GM12891 (cell line): ENCODE measurements around the gene PSMG3.

Experiments used
- DNase-seq: peaks from one replicate; pipeline ENCODE4 v3.0.0; 2011; ENCODE audit warnings: low spot score; ENCODE audit not compliant: insufficient read length
- FAIRE-seq: peaks from 2 replicates; lab custom pipeline; 2011; peaks lifted over from hg19 to GRCh38; lab: Jason Lieb, UNC
- PAX5 ChIP-seq: IDR thresholded peaks from 2 replicates; pipeline ENCODE4 v1.6.1; 2011; ENCODE audit warnings: low read length, moderate library complexity, mild to moderate bottlenecking; ENCODE audit not compliant: insufficient read depth, severe bottlenecking
- POLR2A ChIP-seq: IDR thresholded peaks from 2 replicates; pipeline ENCODE4 v1.6.1; 2011; ENCODE audit warnings: low read depth, low read length, control low read depth
- POLR2AphosphoS5 ChIP-seq: IDR thresholded peaks from 2 replicates; pipeline ENCODE4 v1.6.1; 2011; ENCODE audit warnings: low read depth, low read length, control low read depth
- POU2F2 ChIP-seq: IDR thresholded peaks from 2 replicates; pipeline ENCODE4 v1.6.1; 2011; ENCODE audit warnings: low read depth, mild to moderate bottlenecking, control low read depth, low read length, moderate library complexity
- SPI1 ChIP-seq: IDR thresholded peaks from 2 replicates; pipeline ENCODE4 v1.6.1; 2011; ENCODE audit warnings: low read depth, low read length, control low read depth
- TAF1 ChIP-seq: IDR thresholded peaks from 2 replicates; pipeline ENCODE4 v1.6.1; 2011; ENCODE audit warnings: low read depth, low read length, control low read depth

The PSMG3 gene

DNA sequence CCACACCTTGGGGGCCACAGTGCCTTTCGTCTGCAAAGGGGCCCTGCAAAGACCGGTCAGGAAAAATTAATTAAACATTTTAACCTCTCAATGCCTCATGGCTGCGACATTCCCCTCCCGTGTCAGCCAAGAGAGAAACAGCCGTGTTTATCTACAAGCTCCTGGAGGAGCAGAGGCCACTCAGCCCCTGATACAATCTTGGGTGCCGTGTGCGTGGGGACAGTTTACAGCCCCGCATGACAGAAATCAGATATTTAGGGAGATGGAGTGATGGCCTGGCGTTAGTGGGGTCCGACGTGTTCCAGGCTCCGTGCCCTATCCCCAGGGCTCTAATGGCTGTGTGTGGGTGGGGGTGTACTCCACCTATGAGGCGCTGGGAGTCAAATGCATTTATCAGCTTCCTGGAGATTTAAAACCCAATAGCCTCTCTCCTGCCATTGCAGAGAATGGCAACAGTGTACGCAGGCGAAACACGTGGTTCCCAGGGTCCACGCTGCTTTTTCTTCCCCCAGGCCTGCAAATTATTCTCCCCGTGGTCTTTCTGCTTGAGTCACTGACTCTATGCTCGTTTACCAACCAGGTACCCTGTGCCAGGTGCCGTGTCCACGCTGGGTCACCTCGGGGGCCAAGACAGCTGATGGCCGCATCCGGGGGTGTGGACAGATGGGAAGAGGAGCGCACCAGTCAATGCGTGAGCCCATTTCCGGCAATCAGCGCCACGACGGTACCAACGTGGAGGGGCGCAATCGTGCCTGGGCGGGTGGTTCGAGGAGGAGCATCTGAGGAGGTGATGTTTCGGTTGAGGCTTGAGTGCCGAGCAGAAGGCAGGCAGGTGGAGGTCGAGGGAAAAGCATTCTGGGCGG, 26.6 kb upstream of the PSMG3 start:
- FAIRE-seq = no peak
- DNase-seq = no peak
- TF ChIP-seq POLR2A = no peak
- no peak for TF ChIP-seq SPI1
- no peak for TF ChIP-seq POU2F2
- TF ChIP-seq TAF1 = no peak
- TF ChIP-seq POLR2AphosphoS5 = no peak
- TF ChIP-seq PAX5 = no peak

DNA sequence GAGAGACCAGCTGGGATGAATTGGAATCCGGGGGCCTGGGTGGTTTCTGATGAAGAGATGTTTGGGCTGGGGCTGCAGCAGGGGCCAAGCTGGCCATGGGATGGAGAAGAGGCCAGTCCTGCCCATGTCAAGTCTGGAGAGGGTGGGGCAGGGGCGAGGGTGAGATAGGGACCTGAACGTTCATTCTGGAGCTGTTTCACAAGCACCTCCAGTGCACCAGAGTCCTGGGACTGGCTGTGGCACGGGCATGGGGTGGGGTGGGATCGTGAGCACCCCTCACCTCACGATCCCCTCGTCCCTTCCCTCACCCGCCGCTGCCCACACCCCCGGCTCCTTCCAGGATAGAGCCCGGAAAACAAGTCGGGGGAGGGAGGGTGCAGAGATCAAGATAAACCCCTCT, 25.8 kb upstream of the PSMG3 start:
- DNase-seq (no peak), FAIRE-seq (no peak)
- TF ChIP-seq TAF1 (no peak), SPI1 (no peak), POLR2A (no peak), POU2F2 (no peak), POLR2AphosphoS5 (no peak), PAX5 (no peak)

DNA sequence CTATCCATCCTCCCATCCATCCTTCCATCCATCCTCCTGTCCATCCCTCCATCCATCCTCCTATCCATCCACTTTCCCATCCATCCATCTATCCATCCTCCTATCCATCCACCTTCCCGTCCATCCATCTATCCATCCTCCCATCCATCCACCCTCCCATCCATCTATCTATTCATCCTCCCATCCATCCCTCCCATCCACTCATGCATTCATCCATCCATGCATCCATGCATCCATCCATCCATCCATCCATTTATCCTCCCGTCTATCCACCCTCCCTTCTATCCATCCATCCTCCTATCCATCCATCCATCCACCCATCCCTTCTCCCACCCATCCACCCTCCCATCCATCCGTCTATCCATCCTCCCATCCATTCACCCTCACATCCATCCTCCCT, 25.2 kb upstream of the PSMG3 start:
- no peak for TF ChIP-seq TAF1
- TF ChIP-seq SPI1 = no peak
- TF ChIP-seq POU2F2 = no peak
- TF ChIP-seq PAX5 = no peak
- no peak for TF ChIP-seq POLR2AphosphoS5
- no peak for TF ChIP-seq POLR2A
- FAIRE-seq (no peak), DNase-seq (no peak)

DNA sequence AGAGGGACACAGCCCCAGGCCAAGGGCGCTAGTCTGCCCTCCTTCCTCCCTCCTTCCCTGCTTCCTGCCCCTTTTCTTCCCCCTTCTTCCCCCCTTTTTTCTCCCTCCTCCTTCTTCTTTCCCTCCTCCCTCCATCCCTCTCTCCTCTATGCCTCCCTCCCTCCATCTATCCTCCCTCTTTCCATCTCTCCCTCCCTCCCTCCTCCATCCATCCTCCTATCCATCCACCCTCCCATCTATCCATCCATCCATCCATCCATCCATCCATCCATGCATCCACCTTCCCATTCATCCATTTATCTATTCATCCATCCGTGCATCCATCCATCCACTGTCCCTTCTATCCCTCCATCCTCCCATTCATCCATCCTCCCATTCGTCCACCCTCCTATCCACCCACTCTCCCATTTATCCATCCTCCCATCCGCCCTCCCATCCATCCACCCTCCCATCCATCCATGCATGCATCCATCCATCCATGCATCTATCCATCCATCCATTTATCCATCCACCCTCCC, 24.1 kb upstream of the PSMG3 start:
- FAIRE-seq (no peak), DNase-seq (no peak)
- TF ChIP-seq POLR2AphosphoS5 = no peak
- no peak for TF ChIP-seq POLR2A
- TF ChIP-seq POU2F2 = no peak
- TF ChIP-seq SPI1 = no peak
- no peak for TF ChIP-seq PAX5
- TF ChIP-seq TAF1 = no peak

DNA sequence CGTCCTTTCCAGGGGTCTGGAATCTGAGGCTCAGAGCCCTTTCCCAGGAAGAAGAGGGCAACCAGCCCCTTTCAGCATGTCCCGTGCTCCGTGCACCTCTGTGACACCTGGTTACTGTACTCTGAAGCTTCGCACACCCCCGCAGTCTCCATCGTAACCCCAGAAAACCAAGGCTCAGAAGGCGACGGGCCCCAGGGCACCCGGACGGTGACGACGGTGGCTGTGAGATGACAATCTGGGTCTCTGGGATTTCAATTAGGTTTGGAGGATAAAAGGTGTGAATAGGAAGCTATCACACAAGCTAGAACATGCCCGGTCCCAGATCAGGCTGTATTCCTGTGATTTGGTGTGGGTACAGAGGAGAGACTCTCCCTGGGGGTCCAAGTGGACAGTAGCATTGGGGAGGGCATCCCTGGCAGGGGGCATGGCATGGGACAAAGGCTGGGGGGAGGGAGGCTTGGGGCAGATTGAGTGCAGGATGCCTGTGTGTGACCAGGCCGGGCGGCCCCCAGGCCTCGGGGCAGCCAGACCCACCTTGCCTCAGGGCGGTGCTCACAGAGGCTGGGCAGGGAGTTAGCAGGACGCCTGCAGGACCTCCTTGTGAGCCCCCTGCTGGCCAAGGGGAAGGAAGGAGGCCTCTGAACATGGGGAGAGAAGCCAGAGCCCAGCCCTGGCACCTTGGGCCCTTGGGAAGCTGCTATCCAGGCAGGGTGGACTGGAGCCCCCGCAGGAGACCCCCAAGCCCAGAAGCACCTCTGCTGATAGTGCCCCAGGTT, 23.4 kb upstream of the PSMG3 start:
- FAIRE-seq (no peak), DNase-seq (no peak)
- TF ChIP-seq POLR2A (no peak), POLR2AphosphoS5 (no peak), TAF1 (no peak)

DNA sequence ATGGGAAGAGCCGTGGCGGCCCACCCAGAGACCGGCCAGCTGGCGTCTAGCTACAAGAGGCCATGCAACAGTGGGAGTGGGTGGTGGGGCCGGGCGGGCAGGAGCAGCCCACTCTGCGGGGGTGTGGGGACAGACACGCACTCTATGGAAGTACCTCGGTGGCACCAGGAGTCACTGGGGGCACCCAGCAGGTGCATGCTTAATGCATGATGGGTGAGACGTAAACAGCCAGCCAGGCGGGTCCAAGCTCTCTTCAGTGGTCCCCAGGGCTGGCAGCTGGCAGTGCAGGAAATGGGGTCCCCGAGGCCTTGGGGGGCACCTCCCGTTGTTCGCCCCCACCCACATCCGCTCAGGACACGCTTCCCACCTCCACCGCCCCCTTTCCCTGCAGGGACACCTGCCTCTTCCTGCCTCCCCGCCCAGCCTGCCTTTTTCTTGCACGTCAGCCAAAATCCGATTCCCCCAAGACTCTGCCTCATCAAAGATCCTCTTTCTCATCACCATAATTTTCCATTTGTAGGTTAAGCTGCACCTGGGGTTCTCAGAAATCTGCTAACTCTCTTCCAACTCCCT, 22.6 kb upstream of the PSMG3 start:
- DNase-seq (no peak), FAIRE-seq (no peak)

DNA sequence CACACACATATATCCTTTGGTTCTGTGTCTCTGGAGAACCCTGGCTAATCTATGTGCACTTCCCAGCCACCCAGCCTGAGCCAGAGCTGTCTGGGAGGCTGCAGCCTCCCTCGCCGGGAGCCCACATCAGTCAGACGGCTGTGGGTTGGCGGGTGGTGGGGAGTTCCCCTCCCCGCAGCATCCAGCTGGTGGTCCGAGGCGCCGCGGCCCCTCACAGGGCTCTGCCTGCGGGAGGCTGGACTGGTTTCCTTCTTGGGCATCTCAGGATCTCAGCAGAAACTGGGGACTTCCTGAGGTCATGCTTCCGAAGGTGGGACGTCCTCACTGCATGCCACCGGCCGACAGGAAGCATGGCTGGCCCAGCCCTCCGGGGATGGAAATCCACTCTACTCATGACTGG, 22.0 kb upstream of the PSMG3 start:
- FAIRE-seq (no peak), DNase-seq (no peak)
- TF ChIP-seq POLR2AphosphoS5 (no peak), TAF1 (no peak), SPI1 (no peak), POLR2A (no peak), PAX5 (no peak), POU2F2 (no peak)

More for the DNA sequence above, 22.6 kb upstream of the PSMG3 start:
- TF ChIP-seq POU2F2 = no peak
- no peak for TF ChIP-seq TAF1
- no peak for TF ChIP-seq SPI1
- no peak for TF ChIP-seq PAX5
- TF ChIP-seq POLR2A = no peak
- TF ChIP-seq POLR2AphosphoS5 = no peak

DNA sequence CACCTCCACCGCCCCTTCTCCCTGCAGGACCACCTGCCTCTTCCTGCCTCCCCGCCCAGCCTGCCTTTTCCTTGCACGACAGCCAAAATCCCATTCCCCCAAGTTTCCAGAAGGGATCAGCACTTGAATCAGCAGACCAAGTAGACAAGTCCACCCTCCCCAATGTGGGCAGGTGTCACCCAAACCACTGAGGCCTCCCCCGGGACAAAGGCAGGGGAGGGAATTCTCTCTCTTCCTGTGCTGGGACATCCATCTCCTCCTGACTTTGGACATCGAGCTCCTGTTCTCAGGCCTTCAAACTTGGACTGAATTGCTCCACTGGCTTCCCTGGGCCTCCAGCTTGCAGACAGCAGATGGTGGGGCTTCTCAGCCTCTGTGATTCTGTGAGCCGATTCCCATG, 21.6 kb upstream of the PSMG3 start:
- DNase-seq (no peak), FAIRE-seq (no peak)
- TF ChIP-seq POLR2AphosphoS5 = no peak
- TF ChIP-seq SPI1 = no peak
- TF ChIP-seq TAF1 = no peak
- no peak for TF ChIP-seq POLR2A

DNA sequence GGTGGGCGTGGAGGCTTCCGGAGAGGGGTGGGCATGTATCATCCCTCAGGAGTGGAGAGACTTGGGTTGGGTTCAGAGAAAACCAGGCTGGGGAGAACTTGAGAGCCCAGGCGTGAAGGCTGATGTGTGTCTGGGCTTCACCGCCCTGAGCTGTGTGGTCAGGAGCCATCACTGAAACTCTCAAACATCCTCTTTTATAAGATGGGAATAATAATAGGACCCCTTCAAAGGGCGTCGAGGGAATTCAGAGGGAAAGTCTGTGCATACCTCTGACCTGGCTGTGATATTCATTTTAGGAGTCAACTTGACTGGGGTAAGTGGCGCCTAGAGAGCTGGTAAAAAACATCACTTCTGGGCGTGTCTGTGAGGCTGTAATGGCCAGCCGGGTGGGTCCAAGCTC, 21.1 kb upstream of the PSMG3 start:
- FAIRE-seq (no peak), DNase-seq (no peak)
- no peak for TF ChIP-seq POU2F2
- no peak for TF ChIP-seq TAF1
- TF ChIP-seq POLR2A = no peak
- no peak for TF ChIP-seq PAX5
- TF ChIP-seq SPI1 = no peak
- no peak for TF ChIP-seq POLR2AphosphoS5
